Spinal cord (tissue), 10 donors: Measurements from ENCODE around the gene CTBP2. TPM values are rescaled to one million over a fixed set of nuclear protein-coding genes. Genes with fewer than 3 reads are reported as not detected.
A peak's percentile ranks its signal among the peaks of the same experiment; 100 is the strongest.
"Not testable (repeated sequence)": the region's sequence is repeated elsewhere in the genome, so short reads cannot be mapped to it uniquely, and the experiment has no call there.

Experiments
- DNase-seq, 6 donors: peaks; one replicate each; pipeline versions ENCODE4 v3.0.0 to v3.0.0-alpha.2; 2013 to 2015; ENCODE audit warnings: low spot score in 6 of 6, low read depth in 4 of 6
- H3K27ac ChIP-seq: one replicate; pipeline ENCODE4 v1.5.1; 2013; ENCODE audit warnings: low read depth, low read length, control low read depth
- H3K27me3 ChIP-seq: one replicate; pipeline ENCODE4 v1.6.1; 2013; ENCODE audit warnings: low read length; ENCODE audit not compliant: control insufficient read depth, insufficient read depth
- H3K36me3 ChIP-seq: one replicate; pipeline ENCODE4 v1.6.1; 2013; ENCODE audit warnings: low read length; ENCODE audit not compliant: control insufficient read depth, insufficient read depth
- H3K4me1 ChIP-seq: one replicate; pipeline ENCODE4 v1.6.1; 2013; ENCODE audit warnings: low read length; ENCODE audit not compliant: control insufficient read depth, insufficient read depth
- H3K4me3 ChIP-seq: one replicate; pipeline ENCODE4 v1.5.1; 2013; ENCODE audit warnings: low read depth, low read length, control low read depth
- H3K9me3 ChIP-seq: one replicate; pipeline ENCODE4 v1.6.1; 2013; ENCODE audit warnings: low read length; ENCODE audit not compliant: control insufficient read depth, insufficient read depth
- WGBS: methylation state at CpG from one replicate; pipeline ENCODE4 v1.1.5; 2013; ENCODE audit warnings: missing lambda C conversion rate; ENCODE audit not compliant: insufficient coverage; 5-methylcytosine and 5-hydroxymethylcytosine counted together
- polyA plus RNA-seq, 2 donors: library from polyadenylated mRNA; unstranded; fragments of 120-200 nt; gene quantifications; one replicate each; pipeline ENCODE4 v1.2.1, GENCODE V29; 2013; ENCODE audit not compliant: insufficient read length in 2 of 2
- total RNA-seq, 2 donors: library from RNA; depleted of rRNA in 1 of 2; stranded (reverse); fragments of 120-200 nt in 1 of 2; fragments of >200 nt in 1 of 2; gene quantifications; one replicate each; pipeline versions ENCODE4 v1.2.3 to v1.2.4, GENCODE V29; 2013 to 2014
- donor health status: healthy.

The CTBP2 gene
- total and polyA plus RNA-seq, 4 donors: 44.2 to 96.2 (median 83.9) TPM

DNA sequence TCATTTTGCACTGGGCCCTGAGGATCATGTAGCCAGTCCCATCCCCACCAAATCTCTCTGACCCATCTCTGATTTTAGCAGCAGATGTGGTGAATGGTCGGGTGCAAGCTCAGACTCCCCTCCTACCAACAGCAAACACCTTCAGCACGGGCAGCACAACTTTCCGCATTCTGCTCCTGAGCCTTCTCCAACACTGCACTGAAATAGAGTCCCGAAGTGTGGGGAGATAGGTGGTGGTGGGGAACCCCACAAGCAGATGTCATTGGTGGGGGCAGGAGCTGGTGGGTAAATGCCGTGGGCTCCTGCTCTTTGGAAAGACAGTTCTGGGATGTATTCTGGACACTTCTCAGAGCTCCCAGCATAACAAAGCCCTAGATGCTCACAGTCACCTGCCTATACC lies 9.6 kb upstream of the CTBP2 start:
- Histone ChIP-seq H3K9me3 (no peaks in the 10 kb centered on the region), H3K36me3 (no peaks in the 10 kb centered on the region), H3K27me3 (no peaks in the 10 kb centered on the region), H3K4me3 (no peak overlapping the region), H3K27ac (no peak overlapping the region), H3K4me1 (no peaks in the 10 kb centered on the region)
- 80% methylated on average over 2 of the region's 5 CpGs for WGBS
- no peak for DNase-seq

DNA sequence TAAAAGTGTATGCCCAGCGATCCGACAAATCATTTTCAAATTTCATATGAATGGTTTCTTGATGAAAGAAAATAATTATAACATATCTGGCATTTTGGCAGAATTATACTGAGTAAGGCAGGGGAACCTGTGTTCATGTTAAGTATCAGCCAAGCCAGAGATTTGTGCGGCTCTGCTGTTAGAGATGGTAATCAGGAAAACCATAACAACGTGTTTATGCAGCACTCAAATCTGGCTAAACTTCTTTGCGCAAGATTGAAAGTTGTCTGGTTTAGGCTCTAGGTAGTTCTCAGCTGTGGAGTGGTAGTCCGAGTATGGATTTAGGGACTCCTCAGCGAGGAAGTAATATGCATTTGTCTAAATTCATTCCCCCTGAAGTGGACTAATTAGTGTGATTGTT lies 8.9 kb upstream of the CTBP2 start:
- Histone ChIP-seq H3K27ac (no peak overlapping the region), H3K36me3 (no peaks in the 10 kb centered on the region), H3K27me3 (no peaks in the 10 kb centered on the region), H3K9me3 (no peaks in the 10 kb centered on the region), H3K4me1 (no peaks in the 10 kb centered on the region), H3K4me3 (no peak overlapping the region)
- 85% methylated on average over 2 of the region's 7 CpGs for WGBS
- no peak for DNase-seq

DNA sequence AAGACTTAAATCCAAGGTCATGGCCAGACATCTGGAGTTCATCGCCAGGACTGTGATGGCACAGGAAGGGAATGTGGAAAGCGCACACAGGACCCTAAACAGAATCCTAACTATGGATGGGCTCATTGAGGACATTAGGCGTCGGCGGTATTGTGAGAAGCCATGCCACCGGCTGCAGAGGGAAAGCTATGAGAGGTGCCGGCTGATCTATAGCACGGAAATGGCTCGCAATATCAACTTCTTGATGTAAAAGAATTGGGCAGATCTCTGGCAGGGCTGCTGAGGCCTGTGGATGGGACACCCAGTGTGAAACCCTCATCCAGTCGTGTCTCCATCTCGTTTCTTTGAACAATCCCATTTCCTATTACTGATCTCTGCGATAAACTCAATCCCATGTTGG lies 6.3 kb upstream of the CTBP2 start:
- Histone ChIP-seq H3K4me3 (no peak overlapping the region), H3K4me1 (peaks cover 10% of the 10 kb centered on the region), H3K27ac (no peak overlapping the region), H3K27me3 (no peaks in the 10 kb centered on the region), H3K9me3 (no peaks in the 10 kb centered on the region), H3K36me3 (no peaks in the 10 kb centered on the region)
- 96% methylated on average over 11 of the region's 12 CpGs for WGBS
- no peak for DNase-seq

DNA sequence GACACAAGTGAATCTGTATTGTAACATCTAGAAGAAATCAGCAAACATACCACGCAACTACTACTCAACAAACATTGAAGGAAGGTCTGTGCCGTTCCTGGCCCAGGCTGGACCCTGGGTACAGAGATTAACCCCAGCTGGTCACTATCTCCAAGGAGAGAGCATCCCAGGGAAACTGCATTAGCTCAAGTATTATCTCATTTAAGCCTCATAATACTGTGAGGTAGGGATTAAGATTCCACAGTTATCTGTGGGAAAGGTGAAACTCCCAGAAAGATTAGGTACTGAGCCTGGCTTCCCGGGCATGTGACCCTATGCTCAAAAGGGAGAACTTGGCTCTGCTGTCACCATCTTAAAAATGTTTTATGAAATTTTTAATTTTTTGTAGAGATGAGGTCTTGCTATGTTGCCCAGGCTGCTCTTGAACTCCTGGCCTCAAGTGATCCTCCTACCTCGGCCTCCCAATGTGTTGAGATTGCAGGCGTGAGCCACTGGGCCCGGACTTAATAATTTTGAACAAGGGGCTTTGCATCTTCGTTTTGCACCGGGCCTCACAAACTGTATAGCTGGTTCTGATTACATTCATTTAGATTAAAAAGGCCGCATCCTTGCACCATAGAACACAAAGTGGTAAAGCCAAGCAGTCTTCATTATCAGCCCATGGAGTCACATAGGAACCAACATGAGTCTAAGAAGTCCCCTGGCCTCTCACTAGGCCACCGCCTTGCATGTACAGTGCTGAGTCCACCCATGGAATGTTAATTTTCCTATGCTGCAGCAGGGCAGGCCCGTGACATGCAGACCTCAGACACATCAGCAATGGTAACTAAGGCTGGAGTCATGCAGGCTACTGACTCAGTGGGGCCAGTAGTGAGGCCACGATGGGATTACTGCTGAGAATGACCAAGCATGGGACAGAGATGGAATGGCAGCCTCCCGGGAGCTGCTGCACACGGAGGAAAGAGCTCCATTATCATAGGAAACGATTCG lies 5.5 kb upstream of the CTBP2 start:
- Histone ChIP-seq H3K4me1 (peaks cover 14% of the 10 kb centered on the region), H3K4me3 (no peak overlapping the region), H3K9me3 (no peaks in the 10 kb centered on the region), H3K36me3 (no peaks in the 10 kb centered on the region), H3K27ac (no peak overlapping the region), H3K27me3 (no peaks in the 10 kb centered on the region)
- DNase-seq: no peak
- 93% methylated on average over 13 of the region's 16 CpGs for WGBS

DNA sequence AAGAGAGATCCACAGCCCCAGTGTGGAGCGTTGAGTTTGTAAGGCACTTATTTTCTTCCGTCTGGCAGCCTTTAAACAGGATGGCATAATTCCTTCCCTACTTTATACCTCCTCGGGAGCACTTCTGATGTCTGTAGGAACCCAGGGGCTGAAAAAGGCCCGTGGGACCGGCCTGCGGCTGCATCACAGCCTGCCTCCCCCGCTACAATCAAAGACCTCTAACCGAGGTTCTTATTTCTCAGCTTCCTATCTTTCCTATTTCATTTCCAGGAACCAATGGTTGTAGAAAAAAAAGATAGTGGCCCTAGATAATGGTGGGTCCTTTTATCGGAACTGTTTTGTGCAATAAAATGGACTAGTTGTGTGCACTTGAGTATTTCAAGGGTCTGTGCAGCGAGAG lies 4.1 kb upstream of the CTBP2 start:
- 70% methylated on average over 2 of the region's 10 CpGs for WGBS
- DNase-seq: no peak

DNA sequence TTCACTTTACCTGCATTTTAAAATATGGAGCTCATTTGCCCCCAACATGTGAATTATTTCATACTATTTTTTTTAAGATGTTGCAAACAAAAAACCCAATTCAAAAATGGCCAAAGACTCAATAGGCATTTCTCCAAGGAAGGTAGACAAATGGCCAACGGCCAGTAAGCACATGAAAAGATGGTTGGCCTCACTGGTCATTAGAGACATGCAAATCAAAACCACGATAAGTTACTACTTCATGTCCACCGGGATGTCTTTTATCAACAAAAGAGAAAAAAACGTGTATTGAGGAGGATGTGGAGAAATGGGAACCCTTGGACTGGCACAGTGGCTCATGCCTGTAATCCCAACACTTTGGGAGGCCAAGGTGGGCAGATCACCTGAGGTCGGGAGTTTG lies 3.4 kb upstream of the CTBP2 start:
- H3K4me1 ChIP-seq: peaks cover 14% of the 10 kb centered on the region
- WGBS: 70% methylated on average over 2 of the region's 5 CpGs

More for the DNA sequence above, 4.1 kb upstream of the CTBP2 start:
- Histone ChIP-seq H3K9me3 (no peaks in the 10 kb centered on the region), H3K27ac (no peak overlapping the region), H3K27me3 (no peaks in the 10 kb centered on the region), H3K4me3 (no peak overlapping the region), H3K36me3 (no peaks in the 10 kb centered on the region), H3K4me1 (peaks cover 14% of the 10 kb centered on the region)

DNA sequence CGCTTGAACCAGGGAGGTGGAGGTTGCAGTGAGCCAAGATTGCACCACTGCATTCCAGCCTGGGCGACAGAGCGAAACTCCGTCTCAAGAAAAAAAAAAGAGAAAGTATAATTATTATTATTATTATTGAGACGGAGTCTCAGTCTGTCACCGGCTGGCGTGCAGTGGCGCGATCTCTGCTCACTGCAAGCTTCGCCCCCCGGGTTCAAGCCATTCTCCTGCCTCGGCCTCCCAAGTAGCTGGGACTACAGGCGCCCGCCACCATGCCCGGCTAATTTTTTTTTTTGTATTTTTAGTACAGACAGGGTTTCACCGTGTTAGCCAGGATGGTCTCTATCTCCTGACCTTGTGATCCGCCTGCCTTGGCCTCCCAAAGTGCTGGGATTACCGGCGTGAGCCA lies 2.9 kb upstream of the CTBP2 start:
- not testable (repeated sequence) for H3K27ac ChIP-seq, H3K36me3 ChIP-seq, H3K27me3 ChIP-seq, H3K4me3 ChIP-seq, H3K9me3 ChIP-seq, DNase-seq
- peaks cover 14% of the 10 kb centered on the region for H3K4me1 ChIP-seq
- 100% methylated on average over 2 of the region's 19 CpGs for WGBS

More for the DNA sequence above, 3.4 kb upstream of the CTBP2 start:
- no peak for DNase-seq
- H3K9me3 ChIP-seq: no peaks in the 10 kb centered on the region
- no peak overlapping the region for H3K27ac ChIP-seq
- H3K27me3 ChIP-seq: no peaks in the 10 kb centered on the region
- no peaks in the 10 kb centered on the region for H3K36me3 ChIP-seq
- H3K4me3 ChIP-seq: no peak overlapping the region

DNA sequence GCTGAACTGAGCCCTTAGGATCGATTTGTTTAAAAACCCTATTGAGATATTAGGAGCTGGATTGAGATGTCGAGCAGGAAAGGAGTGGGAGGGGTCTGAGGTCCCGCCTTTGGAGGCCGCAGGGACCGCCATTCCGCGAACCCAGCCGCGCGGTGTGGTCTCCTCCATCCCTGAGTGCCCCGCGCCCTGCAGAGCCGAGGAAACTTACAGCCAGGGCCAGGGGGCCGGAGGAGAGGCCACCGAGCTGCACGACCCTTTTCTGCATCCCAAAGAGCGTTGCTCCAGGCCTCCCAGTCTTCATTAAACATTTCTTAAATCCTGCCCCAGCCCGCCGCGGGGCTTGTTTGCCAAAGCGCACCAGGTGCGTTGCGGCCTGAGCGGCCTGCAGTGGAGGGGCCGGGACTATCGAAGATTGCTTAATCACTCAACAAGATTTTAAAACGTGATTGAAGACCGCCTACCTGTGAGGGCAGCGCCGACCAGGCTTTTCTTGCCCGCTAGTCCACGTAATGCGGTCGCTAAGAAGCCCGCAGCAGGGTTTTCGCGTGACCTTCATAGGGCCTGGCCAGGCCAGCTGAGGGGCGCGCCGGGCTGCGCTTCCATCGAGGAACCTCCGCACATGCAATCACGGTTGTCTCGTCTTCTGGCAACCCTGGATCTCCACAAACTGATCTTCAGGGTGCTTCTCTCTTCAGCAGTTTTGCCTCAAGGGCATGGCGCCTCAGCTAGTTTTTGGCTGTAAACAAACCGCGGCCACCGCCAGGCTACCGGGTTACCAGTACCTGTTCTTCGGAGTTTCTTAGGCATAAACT lies 2.0 kb upstream of the CTBP2 start:
- 46% methylated on average over 39 of the region's 51 CpGs for WGBS
- H3K4me3 ChIP-seq: peak overlapping the region; percentile 65
- H3K9me3 ChIP-seq: no peaks in the 10 kb centered on the region
- no peak overlapping the region for H3K27ac ChIP-seq
- no peaks in the 10 kb centered on the region for H3K27me3 ChIP-seq
- DNase-seq: peak in 1 of 6 donors; percentile 38
- peaks cover 14% of the 10 kb centered on the region for H3K4me1 ChIP-seq
- no peaks in the 10 kb centered on the region for H3K36me3 ChIP-seq

DNA sequence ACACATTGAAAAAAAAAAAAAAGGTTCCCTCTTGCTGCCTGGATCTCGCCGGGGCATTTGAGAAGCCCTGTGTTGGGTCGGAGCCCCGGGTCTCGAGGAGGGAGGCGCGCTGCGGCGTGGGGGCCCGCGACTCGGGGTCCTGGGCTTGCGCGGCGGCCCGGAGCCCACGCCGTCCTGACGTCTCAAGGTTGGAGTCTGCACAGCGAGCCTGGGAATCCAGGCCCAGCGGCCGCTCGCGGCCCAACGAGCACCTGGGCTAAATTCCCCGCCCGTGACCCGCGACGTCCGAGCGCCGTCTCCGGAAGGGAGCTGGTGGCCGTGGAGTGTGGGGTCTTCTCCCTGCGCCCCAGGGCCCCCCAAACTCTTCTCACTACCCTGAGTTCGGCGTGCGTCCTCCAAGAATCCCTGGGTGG lies 1.4 kb upstream of the CTBP2 start:
- 6% methylated on average over 32 of the region's 39 CpGs for WGBS
- Histone ChIP-seq H3K4me1 (peaks cover 14% of the 10 kb centered on the region), H3K36me3 (no peaks in the 10 kb centered on the region), H3K27me3 (no peaks in the 10 kb centered on the region), H3K9me3 (no peaks in the 10 kb centered on the region), H3K27ac (peak overlapping the region; percentile 57), H3K4me3 (peak overlapping the region; percentile 65)
- DNase-seq: no peak
